Epithelial cell of prostate (primary cell): ENCODE data around the gene PLOD2.
A peak's percentile ranks its signal among the peaks of the same experiment; 100 is the strongest.

Experiments
- DNase-seq: peaks from one replicate; pipeline ENCODE4 v3.0.0-alpha.2; 2011; ENCODE audit warnings: low read depth, low spot score
- H3K27ac ChIP-seq: fragments of 450-650 bp; 2 replicates; pipeline ENCODE4 v1.5.1; 2017; ENCODE audit warnings: mild to moderate bottlenecking

PLOD2 gene

GRCh38 chr3:146052791-146053310, 108.1 kb downstream of the PLOD2 start:
- no peak for DNase-seq

DNA sequence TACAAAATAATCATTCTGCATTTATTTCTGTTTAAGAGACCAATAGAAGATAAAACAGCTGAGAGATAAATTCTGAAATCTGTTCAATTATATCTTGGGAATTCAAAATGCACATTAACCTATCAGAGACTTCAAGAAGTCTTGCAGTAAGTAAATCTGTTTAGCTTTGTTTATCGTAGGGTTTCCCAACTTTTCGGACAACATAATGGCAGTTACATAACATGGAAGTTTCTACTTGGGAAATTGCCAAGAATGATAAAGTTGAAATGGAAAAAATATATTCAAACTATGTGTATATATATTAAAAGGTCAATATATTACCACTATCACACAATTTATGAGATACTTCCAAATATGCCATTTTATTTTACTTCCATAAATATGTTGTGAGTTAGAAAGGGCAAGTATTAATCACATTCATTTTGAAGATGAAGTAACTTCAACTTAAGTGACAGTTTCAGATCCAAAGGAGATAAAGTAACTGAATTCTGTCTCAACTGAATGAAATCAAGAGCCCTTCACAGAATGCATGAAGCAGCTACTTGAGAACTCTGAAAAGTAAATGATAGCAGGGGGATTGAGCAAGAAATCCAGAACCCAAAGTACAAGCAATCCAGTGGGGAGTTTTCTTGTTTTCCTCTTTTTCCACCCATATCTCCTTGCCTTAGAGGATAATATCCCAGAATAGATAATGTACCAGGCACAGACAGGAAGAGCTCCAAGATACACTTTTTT, 108.8 kb downstream of the PLOD2 start:
- DNase-seq: no peak
- H3K27ac ChIP-seq: no peak overlapping the region

More at GRCh38 chr3:146052791-146053310, 108.1 kb downstream of the PLOD2 start:
- H3K27ac ChIP-seq: no peak overlapping the region

GRCh38 chr3:146050691-146051090, 110.3 kb downstream of the PLOD2 start:
- no peak overlapping the region for H3K27ac ChIP-seq
- no peak for DNase-seq

DNA sequence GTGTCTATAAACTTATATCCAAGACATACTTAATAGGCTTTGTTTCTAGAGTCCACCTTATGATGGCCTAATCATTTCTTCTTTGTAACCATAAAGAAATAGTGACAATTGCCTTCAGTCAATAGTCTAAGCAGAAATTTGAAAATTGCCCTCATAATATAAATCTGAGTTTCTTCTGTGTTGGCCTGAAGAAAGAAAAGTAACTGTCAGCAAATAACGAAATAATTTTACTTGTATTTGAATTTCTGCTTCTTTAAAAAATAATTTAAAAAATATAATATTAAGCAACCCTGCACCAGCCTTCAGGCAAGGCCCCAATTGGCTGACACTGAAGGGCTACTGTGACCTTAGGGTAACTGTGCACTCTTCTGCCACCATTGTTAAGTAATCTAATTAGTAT, 113.5 kb downstream of the PLOD2 start:
- no peak for DNase-seq
- H3K27ac ChIP-seq: no peak overlapping the region

GRCh38 chr3:146044046-146044445, 116.9 kb downstream of the PLOD2 start:
- peak; percentile 57 for DNase-seq

DNA sequence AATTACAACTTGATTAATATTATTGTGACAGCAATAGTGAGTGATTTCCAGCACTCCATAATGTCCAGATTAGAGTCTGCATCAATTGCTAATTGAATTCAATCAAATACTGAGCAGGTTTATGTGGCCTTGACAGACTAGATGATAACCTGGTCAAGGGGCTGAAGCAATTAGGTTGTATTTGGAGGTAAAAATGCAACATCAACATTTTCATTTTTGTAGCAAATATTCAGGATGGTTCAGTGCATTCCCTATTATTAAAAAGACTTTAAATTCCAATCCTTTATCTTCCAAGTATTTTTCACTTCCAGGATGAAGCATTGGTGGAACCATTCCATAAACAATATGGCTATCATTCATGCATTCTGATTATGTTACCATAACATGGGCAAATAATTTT, 120.4 kb downstream of the PLOD2 start:
- no peak overlapping the region for H3K27ac ChIP-seq
- DNase-seq: no peak

More at GRCh38 chr3:146044046-146044445, 116.9 kb downstream of the PLOD2 start:
- no peak overlapping the region for H3K27ac ChIP-seq

GRCh38 chr3:146037697-146038096, 123.3 kb downstream of the PLOD2 start:
- no peak overlapping the region for H3K27ac ChIP-seq
- DNase-seq: no peak

DNA sequence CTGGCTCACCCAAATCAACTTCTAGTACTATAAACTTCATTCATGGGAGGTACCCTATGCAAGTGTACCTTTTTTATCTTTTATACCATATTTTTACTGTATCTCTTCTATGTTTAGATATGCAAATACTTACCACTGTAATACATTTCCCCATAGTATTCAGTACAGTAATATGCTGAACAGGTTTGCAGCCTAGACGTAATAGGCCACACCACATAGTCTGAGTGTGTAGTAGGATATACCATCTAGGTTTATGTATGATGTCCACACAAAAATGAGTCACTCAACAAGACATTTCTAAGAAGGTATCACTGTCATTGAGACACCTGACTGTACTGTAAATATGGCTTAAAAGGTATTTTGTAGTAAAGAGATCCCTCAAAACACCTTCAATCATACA, 124.7 kb downstream of the PLOD2 start:
- DNase-seq: peak; percentile 20
- no peak overlapping the region for H3K27ac ChIP-seq

DNA sequence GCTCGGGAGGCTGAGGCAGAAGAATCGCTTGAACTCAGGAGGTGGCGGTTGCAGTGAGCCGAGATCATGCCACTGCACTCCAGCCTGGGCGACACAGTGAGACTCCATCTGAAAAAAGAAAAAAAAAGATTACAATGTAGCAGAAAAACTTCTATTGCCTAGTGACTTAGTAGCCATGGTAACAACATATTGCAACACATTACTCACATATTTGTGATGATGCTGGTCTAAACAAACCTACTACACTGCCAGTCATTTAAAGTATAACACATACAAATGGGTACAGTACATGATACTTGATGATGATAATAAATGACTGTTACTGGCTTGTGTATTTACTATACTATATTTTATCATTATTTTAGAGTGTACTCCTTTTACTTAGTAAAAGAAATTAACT, 125.6 kb downstream of the PLOD2 start:
- DNase-seq: no peak
- H3K27ac ChIP-seq: no peak overlapping the region

- no peak for DNase-seq
- H3K27ac ChIP-seq: no peak overlapping the region
Measured at GRCh38 chr3:146033950-146034349, 127.0 kb downstream of the PLOD2 start.

GRCh38 chr3:146026547-146026946, 134.4 kb downstream of the PLOD2 start:
- no peak overlapping the region for H3K27ac ChIP-seq
- DNase-seq: no peak

DNA sequence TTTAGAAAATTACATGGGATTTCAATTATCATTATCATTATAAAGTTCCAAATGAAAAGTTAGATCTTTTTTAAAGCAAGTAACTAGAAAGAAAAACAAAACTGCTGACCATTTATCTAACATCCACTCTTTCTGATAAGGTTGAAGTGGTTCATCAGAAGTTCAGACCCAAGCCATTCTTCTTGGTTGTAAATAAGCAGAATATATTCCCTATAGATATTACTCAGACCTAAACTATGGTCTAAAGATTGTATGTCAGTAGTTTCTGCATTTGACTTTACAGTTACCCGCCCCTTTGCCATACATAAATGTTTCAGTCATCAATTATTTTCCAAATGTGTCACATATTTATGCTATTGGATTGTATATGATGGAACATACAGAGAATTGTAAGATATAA, 136.7 kb downstream of the PLOD2 start:
- no peak overlapping the region for H3K27ac ChIP-seq
- no peak for DNase-seq

GRCh38 chr3:146020969-146021368, 140.0 kb downstream of the PLOD2 start:
- no peak for DNase-seq
- no peak overlapping the region for H3K27ac ChIP-seq

DNA sequence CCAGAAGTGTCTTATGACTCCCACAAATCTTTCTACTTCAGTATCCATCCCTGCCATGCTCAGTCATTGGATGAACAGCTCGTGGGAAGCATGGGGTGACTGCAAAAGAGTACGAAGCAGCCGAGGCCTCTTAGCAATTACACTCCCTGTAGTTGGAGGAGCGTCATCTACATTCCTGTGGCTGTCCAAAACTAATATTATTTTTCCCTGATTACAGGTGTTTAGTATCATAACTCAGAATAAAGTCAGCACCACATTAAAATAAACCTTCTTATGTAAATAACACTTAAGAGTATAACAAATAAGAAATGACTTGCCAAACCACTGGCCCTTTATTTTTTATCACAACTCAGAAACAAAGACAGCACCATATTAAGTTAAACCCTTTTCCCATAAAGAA, 141.5 kb downstream of the PLOD2 start:
- no peak for DNase-seq
- no peak overlapping the region for H3K27ac ChIP-seq
